Testis (tissue), 2 donors: ENCODE data around the gene MAP2.

Source experiments
- POLR2A ChIP-seq: fragments of 450-650 bp; IDR thresholded peaks from one replicate; pipeline ENCODE4 v1.6.1; 2017; ENCODE audit warnings: antibody characterized with exemption, mild to moderate bottlenecking, moderate library complexity
- TF ChIP-seq, protein P1 (sequence below), 3 experiments: fragments of 450-650 bp in 2 of 3; fragments of 200-600 bp in 1 of 3; sonication (generic) in 1 of 3; IDR thresholded peaks; one replicate each; pipeline ENCODE4 v1.5.1; 2016 to 2019; ENCODE audit warnings: antibody characterized with exemption in 3 of 3, mild to moderate bottlenecking in 2 of 3, moderate library complexity in 1 of 3

DNA sequence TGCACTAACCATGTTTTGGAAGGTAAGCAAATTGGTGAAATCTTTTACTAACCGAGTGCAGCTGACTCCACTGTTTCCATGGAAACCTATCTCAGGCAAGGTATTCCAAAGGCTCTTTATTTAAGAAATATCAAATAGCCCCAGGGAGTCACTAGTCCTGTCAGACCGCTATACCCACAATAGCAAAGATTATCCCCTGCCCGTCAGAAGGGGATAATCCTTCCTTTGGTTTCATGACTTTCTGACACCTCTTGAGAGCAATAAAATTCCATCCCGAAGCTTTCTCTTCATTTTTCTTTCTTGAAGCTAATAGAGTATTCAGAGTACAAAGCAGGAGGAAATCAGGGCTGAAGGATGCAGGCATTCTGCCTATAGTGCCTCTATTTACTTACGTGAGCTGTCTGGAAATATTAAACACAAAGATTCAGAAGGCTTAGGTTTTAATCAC, 34.7 kb upstream of the MAP2 start:
- TF ChIP-seq, protein P1, sequence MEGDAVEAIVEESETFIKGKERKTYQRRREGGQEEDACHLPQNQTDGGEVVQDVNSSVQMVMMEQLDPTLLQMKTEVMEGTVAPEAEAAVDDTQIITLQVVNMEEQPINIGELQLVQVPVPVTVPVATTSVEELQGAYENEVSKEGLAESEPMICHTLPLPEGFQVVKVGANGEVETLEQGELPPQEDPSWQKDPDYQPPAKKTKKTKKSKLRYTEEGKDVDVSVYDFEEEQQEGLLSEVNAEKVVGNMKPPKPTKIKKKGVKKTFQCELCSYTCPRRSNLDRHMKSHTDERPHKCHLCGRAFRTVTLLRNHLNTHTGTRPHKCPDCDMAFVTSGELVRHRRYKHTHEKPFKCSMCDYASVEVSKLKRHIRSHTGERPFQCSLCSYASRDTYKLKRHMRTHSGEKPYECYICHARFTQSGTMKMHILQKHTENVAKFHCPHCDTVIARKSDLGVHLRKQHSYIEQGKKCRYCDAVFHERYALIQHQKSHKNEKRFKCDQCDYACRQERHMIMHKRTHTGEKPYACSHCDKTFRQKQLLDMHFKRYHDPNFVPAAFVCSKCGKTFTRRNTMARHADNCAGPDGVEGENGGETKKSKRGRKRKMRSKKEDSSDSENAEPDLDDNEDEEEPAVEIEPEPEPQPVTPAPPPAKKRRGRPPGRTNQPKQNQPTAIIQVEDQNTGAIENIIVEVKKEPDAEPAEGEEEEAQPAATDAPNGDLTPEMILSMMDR (IDR thresholded peaks at IDR 0.05), result no peak
- TF ChIP-seq POLR2A, result no peak
